Activated B cell treated with CpG ODN at 0.5 μM for 24 hours (primary cell): Measurements from ENCODE around the gene CTSV. TPM values are rescaled to one million over a fixed set of nuclear protein-coding genes. Genes with fewer than 3 reads are reported as not detected.
"Not testable (repeated sequence)": the region's sequence is repeated elsewhere in the genome, so short reads cannot be mapped to it uniquely, and the experiment has no call there.

Experiments
- ATAC-seq: fragments of 200-7000 bp; cut with Tn5 transposase; one replicate; pipeline ENCODE4 v1.10.0; 2021; ENCODE audit warnings: low read depth, mild to moderate bottlenecking, moderate library complexity
- CTCF ChIA-PET: fragments of 350-600 bp; sonication (Branson Sonifier 250); formaldehyde crosslinking; loops from one replicate; lab custom pipeline; 2021; ENCODE audit warnings: antibody characterized with exemption; lab: Charles Lee
- POLR2A ChIA-PET: fragments of 350-600 bp; sonication (Branson Sonifier 250); formaldehyde crosslinking; loops from one replicate; lab custom pipeline; 2021; ENCODE audit warnings: antibody characterized with exemption; lab: Charles Lee
- DNase-seq: peaks from one replicate; pipeline ENCODE4 v3.0.0; 2022
- H3K27ac Mint-ChIP-seq: one replicate; pipeline ENCODE4 v1.8.0; 2020; ENCODE audit warnings: mixed read lengths
- H3K27me3 Mint-ChIP-seq: one replicate; pipeline ENCODE4 v1.8.0; 2021; ENCODE audit warnings: mixed read lengths
- H3K36me3 Mint-ChIP-seq: one replicate; pipeline ENCODE4 v1.8.0; 2021; ENCODE audit warnings: low read depth, mixed read lengths
- H3K4me1 Mint-ChIP-seq: one replicate; pipeline ENCODE4 v1.8.0; 2021; ENCODE audit warnings: mixed read lengths
- H3K4me3 Mint-ChIP-seq: one replicate; pipeline ENCODE4 v1.8.0; 2020; ENCODE audit warnings: mild to moderate bottlenecking, mixed read lengths
- H3K9me3 Mint-ChIP-seq: one replicate; pipeline ENCODE4 v1.8.0; 2020; ENCODE audit warnings: mixed read lengths
- intact Hi-C: fragments of 100-400 bp; cut with micrococcal nuclease; formaldehyde crosslinking; loops from one replicate; pipeline ENCODE4 v1.15.1; 2024
- total RNA-seq: library from RNA; stranded (reverse); gene quantifications from 2 replicates; pipeline ENCODE4 v1.2.3, GENCODE V29; 2022
- TF ChIP-seq, protein P1 (sequence below): fragments of 200-600 bp; IDR thresholded peaks from one replicate; pipeline ENCODE4 v1.8.0; 2022; ENCODE audit warnings: antibody characterized with exemption, mild to moderate bottlenecking

CTSV gene
- total RNA-seq, 1 donor from 2014 or later: not detected

DNA sequence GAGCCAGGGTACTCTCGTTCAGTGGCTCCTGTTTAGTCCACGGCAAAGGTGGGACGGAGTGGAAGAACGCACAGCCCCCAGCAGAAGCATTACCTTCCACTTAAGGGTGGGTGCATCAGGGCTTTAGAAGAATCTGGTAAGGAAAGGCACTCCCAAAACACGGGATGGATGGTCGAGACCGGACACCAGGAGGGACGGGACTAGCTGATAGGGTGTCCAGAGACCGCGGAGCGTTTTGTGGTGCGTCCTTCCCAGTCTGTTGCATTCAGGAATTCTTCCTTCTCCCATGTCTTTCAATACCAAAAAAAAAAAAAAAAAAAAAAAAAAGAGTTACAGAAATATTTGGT is 545 bp upstream of the CTSV start:
- DNase-seq (no peak), ATAC-seq (no peak)
- TF ChIP-seq, protein P1, sequence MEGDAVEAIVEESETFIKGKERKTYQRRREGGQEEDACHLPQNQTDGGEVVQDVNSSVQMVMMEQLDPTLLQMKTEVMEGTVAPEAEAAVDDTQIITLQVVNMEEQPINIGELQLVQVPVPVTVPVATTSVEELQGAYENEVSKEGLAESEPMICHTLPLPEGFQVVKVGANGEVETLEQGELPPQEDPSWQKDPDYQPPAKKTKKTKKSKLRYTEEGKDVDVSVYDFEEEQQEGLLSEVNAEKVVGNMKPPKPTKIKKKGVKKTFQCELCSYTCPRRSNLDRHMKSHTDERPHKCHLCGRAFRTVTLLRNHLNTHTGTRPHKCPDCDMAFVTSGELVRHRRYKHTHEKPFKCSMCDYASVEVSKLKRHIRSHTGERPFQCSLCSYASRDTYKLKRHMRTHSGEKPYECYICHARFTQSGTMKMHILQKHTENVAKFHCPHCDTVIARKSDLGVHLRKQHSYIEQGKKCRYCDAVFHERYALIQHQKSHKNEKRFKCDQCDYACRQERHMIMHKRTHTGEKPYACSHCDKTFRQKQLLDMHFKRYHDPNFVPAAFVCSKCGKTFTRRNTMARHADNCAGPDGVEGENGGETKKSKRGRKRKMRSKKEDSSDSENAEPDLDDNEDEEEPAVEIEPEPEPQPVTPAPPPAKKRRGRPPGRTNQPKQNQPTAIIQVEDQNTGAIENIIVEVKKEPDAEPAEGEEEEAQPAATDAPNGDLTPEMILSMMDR: no peak
- Mint-ChIP-seq H3K27ac (no peak overlapping the region), H3K4me1 (peaks cover 6% of the 10 kb centered on the region), H3K4me3 (peak overlapping the region; percentile 79), H3K27me3 (peaks cover 46% of the 10 kb centered on the region), H3K36me3 (no peaks in the 10 kb centered on the region), H3K9me3 (no peaks in the 10 kb centered on the region)
- intact Hi-C loops: no loop called here
- CTCF ChIA-PET: no interaction called here
- POLR2A ChIA-PET: no interaction called here

DNA sequence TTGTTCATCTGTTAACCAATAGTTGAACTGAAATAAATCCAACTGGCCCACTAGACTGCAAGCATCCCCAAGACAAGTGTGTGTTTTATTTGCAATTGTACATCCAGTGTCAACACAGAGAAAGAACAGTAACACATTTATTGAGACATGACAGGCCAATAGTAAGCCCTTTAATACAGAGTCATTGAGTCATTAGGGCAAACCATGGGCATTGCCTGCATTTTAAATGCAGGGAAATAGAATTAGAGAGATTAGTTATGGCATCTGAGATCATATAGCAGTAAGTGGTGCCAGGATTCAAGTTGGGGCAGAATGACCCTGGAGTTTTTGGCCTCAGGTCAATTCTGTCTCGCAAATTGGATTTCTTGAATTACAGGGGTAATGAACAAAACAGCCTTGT is 15.4 kb downstream of the CTSV start:
- H3K4me1 Mint-ChIP-seq, POLR2A ChIA-PET, DNase-seq, H3K27me3 Mint-ChIP-seq, ATAC-seq, intact Hi-C loops, H3K9me3 Mint-ChIP-seq, H3K36me3 Mint-ChIP-seq, H3K27ac Mint-ChIP-seq, H3K4me3 Mint-ChIP-seq, CTCF ChIA-PET: not testable (repeated sequence)

DNA sequence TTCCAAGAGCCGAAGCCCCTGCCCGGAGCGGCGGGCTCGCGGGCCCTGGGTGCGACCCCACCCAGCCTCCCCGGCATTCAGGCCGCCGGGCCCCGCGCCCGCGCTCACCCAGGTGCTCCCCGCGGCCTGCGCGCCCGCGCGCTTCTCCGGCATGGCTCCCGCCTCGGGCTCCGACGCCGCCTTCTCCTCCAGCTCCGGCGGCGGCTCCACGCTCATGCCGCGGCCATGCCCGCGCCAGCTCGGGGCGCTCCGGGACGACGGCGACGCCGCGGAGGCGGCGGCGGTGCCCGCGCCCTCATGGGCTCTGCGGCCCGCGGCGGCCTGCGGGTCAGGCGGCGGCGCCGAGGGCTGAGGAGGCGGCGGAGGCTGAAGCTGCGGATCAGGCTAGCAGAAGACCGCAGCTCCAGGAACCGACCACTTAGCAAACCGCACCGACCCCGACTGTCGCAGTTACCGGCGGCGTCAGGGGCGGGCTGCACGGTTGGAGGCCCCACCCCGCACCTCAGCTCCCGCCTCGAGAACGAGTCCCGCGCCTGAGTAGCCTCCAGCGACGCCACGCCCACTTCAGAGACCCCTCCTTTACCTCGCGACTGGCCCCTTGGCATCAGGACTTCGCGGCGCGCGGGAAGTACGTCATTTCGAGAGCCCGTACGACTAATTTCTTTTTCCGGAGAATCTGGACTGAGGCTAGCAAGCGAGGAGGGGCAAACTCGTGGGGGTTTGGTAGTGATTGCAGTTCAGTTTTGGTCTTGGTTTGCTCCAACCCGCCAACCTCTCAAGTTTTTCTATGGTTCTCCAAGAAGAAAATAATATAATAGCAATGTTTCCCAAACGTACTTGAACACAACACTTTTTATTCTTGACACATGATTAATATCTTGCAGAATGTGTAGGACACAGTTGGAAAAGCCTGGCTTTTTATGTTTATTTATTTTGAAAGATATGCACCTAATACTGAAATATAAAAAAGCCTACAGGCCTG is 25.5 kb downstream of the CTSV start:
- H3K4me1 Mint-ChIP-seq: peaks cover 15% of the 10 kb centered on the region
- intact Hi-C loops: loop anchor here (5.0 kb wide), 2 partner anchors 161 to 596 kb away; partner anchors contain the start of genes ZNF367 and ZNF782

DNA sequence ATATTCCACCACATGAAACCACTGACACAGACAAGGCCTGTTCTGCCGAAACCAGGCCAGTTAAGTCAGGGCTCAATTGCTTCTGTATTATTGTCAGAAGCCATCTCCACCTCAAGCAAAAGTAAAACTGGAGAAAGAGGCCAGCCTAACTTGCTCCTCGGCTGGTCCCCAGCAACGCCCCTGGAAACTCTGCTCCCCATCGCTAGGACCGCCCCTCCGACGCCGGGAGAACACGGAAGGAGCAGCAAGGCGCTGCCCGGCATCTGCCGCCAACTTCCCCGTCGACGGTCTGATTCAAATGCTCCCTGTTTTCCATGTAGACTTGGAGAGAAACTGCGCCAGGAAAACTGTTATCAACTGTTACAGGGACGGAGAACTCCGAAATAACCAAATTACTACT is 26.3 kb downstream of the CTSV start:
- H3K9me3 Mint-ChIP-seq, H3K36me3 Mint-ChIP-seq, H3K27me3 Mint-ChIP-seq, CTCF ChIA-PET, POLR2A ChIA-PET, DNase-seq: not testable (repeated sequence)
- peak overlapping the region; percentile 88 for H3K4me3 Mint-ChIP-seq
- peaks cover 17% of the 10 kb centered on the region for H3K4me1 Mint-ChIP-seq
- peak; percentile 35 for ATAC-seq
- intact Hi-C loops: loop anchor here (5.0 kb wide), 2 partner anchors 160 to 595 kb away; partner anchors contain the start of genes ZNF367 and ZNF782
- peak overlapping the region; percentile 84 for H3K27ac Mint-ChIP-seq

More for the DNA sequence above, 25.5 kb downstream of the CTSV start:
- ATAC-seq: peak; percentile 97
- H3K27me3 Mint-ChIP-seq, H3K9me3 Mint-ChIP-seq, CTCF ChIA-PET, H3K36me3 Mint-ChIP-seq: not testable (repeated sequence)
- DNase-seq: peak; percentile 68
- POLR2A ChIA-PET: interaction anchor here (0.7 kb wide), 1 partner anchor 224 kb away, joined by 5 read pairs; no protein-coding TSS in a partner anchor
- H3K4me3 Mint-ChIP-seq: peak overlapping the region; percentile 88
- H3K27ac Mint-ChIP-seq: peak overlapping the region; percentile 90

DNA sequence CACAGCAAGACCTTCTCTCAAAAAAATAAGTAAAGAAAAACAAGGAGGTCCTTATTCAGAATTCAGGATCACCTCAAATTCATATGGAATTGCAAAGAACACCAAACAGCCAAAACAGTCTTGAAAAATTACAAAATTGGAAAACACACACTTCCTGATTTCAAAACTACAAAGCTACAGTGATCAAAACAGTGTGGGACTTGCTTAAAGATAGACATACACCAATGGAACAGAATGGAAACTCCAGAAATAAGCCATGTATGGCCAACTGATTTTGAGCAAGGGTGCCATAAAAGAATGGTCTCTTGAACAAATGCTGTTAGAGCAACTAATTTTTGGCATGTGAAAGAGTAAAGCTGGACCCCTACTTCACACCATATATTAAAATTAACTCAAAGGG is 36.7 kb downstream of the CTSV start:
- H3K27ac Mint-ChIP-seq, H3K4me3 Mint-ChIP-seq: not testable (repeated sequence)

DNA sequence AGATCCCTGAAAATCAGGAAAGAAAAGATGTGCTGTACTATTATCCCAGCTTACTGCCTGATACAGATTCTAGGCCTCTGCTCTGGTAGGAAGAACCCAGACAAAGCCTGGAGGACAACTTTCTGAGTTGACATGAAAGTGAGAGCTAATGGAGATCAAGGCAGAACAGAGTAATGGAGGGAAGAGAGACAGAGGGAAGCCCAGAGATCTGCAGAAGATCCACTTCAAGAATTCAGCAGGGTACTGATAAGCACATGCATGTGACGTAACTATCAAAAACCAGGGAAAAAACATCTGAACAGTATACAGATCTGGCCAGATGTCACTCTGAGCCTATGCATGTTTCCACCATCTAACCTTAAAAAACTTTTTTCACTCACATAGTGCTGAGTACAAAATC is 37.6 kb downstream of the CTSV start:
- H3K4me1 Mint-ChIP-seq: peaks cover 45% of the 10 kb centered on the region
- H3K36me3 Mint-ChIP-seq, POLR2A ChIA-PET, H3K9me3 Mint-ChIP-seq, DNase-seq, H3K4me3 Mint-ChIP-seq, intact Hi-C loops, H3K27me3 Mint-ChIP-seq, CTCF ChIA-PET, H3K27ac Mint-ChIP-seq, ATAC-seq: not testable (repeated sequence)

More for the DNA sequence above, 36.7 kb downstream of the CTSV start:
- ATAC-seq, CTCF ChIA-PET, POLR2A ChIA-PET, H3K27me3 Mint-ChIP-seq, H3K9me3 Mint-ChIP-seq, DNase-seq, H3K36me3 Mint-ChIP-seq, intact Hi-C loops: not testable (repeated sequence)
- H3K4me1 Mint-ChIP-seq: peaks cover 40% of the 10 kb centered on the region

DNA sequence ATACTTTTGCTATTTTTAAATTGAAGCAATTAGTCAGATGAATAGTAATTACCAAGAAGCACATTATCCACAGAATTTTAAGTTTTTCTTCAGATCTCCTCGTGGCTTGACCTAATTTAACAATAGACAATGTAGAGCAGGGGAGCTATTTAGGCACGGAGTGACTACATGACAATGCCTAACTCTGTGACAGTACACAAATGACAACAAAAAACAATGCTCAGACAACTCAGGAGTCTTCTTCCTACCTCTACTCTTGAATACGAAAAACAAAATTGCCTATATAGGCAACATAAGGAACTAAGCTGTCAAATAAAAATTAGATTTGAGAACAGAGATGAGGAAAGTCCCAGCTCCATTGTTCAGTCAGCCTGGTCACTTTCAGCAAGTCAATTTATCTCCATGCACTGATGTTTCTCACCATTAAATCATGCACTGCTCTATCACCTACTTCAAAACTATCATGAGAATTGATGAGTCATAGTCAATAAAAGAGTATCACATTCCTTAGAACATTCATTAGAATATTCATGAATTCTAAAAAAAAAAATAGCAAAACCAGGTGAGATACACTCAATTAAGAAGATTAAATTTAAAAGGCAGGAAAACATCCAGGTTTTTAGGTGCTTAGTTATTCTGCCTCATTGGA is 38.7 kb downstream of the CTSV start:
- not testable (repeated sequence) for H3K4me3 Mint-ChIP-seq

DNA sequence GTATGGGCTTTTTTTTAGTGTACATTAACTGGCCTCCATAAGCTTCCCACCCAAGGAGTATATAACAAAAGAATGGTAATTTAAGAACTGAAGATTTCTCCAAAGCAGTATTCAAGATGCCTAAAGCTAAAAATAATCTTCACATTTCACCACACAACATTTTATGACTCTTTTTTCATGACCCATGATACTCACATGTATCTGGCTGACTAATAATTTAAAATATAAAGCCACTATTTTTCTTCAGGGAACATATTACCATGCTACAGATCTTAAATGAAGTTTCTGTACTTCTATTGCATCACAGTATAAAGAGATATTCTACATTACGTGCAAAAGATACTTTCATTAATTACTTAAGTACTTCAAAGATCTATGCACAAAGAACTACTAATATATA is 39.2 kb downstream of the CTSV start:
- H3K36me3 Mint-ChIP-seq, H3K4me3 Mint-ChIP-seq, ATAC-seq, CTCF ChIA-PET, H3K27me3 Mint-ChIP-seq, DNase-seq, H3K27ac Mint-ChIP-seq, H3K9me3 Mint-ChIP-seq, POLR2A ChIA-PET, intact Hi-C loops: not testable (repeated sequence)
- H3K4me1 Mint-ChIP-seq: peaks cover 46% of the 10 kb centered on the region

More for the DNA sequence above, 38.7 kb downstream of the CTSV start:
- H3K27me3 Mint-ChIP-seq, CTCF ChIA-PET, H3K9me3 Mint-ChIP-seq, ATAC-seq, intact Hi-C loops, H3K27ac Mint-ChIP-seq, DNase-seq, H3K36me3 Mint-ChIP-seq, POLR2A ChIA-PET: not testable (repeated sequence)
- H3K4me1 Mint-ChIP-seq: peaks cover 46% of the 10 kb centered on the region

DNA sequence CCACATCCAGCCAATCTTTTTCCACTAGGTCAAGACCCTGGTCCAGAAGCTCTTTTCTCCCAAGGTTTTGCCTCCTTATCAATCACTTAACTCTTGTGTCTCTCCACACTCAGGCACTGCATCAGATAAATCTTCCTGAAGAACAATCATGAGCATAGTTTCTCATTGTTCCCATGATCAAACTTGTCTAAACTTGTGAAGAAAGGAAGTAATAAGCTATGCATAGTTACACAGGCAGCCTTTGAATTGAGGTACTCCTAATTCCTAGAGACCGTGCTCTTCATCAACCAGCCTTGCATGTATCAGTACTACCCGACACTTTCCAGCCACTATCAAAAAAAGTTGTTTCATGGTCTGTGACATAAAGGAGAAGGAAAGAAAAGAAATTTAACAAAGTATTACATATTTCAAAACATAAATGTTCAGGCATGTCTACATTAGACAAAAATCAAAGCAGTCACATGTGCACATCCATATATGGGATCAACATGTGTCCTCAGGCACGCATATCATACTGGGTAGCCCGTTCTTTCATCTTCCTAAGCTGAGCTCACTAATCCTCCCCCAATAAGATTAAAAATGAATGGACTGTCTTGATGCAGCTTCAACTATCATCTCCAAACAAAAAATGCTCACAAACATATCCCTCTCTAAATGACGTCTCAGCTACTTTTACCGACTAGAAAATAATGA is 41.8 kb downstream of the CTSV start:
- H3K4me3 Mint-ChIP-seq, DNase-seq, H3K27ac Mint-ChIP-seq, intact Hi-C loops, CTCF ChIA-PET, H3K27me3 Mint-ChIP-seq, POLR2A ChIA-PET, H3K36me3 Mint-ChIP-seq, H3K9me3 Mint-ChIP-seq, ATAC-seq: not testable (repeated sequence)
- peaks cover 39% of the 10 kb centered on the region for H3K4me1 Mint-ChIP-seq

DNA sequence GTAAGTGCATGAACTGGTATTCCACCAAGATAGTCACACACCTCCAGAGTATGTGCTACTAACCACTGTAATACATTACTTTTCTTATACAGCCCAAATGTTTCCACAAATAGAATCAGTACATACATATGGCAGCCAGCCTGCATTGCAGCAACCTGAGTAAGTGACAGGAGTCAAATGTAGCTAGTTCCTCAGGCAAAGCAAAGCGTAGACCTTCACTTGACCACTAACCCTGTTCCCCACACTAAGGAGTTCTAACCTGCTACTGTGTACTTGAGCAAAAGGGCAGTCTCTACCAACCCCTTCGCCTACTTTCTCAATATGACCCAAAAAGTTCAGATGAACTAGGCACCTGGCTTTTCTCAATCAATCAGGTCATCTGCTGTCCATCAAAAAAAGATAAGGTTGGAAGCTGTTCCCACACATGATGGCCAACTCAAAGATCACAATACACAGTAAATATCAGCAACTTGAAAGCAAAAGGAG is 44.4 kb downstream of the CTSV start:
- H3K4me1 Mint-ChIP-seq: peaks cover 28% of the 10 kb centered on the region
- POLR2A ChIA-PET, H3K27me3 Mint-ChIP-seq, H3K27ac Mint-ChIP-seq, CTCF ChIA-PET, DNase-seq, H3K9me3 Mint-ChIP-seq, ATAC-seq, intact Hi-C loops, H3K4me3 Mint-ChIP-seq, H3K36me3 Mint-ChIP-seq: not testable (repeated sequence)
